ENCODE data around the gene INSIG2. TPM values are rescaled to one million over a fixed set of nuclear protein-coding genes. Genes with fewer than 3 reads are reported as not detected.

Gene INSIG2
- total and polyA plus RNA-seq, 9 of the 15 experiments (the other 6 are each of a cell fraction or from before 2014, with no cell fraction given): 1.5 to 34.2 (median 6.4) TPM

GRCh38 chr2:118124288-118124891 lies 36.1 kb downstream of the INSIG2 start:
- intact Hi-C loops (cut with micrococcal nuclease) (no loop called here), in situ Hi-C loops (cut with MboI) (no loop called here)
- no peak overlapping the region for H2AFZ ChIP-seq (ENCODE audit: low read depth, low read length)
- H3K9me3 ChIP-seq (replicated peaks; ENCODE audit: control insufficient read depth, insufficient read depth, low read depth, low read length): no peaks in the 10 kb centered on the region
- WGBS (ENCODE audit: insufficient coverage, low coverage, missing lambda C conversion rate): 3% methylated on average over 8 of the region's 8 CpGs
- BruUV-seq (replicated peaks): no TSS peak
- H3K4me1 ChIP-seq (replicated peaks in 1 of 2; ENCODE audit: control insufficient read depth in 2 of 2, insufficient read depth in 2 of 2, low read length in 2 of 2): no peaks in the 10 kb centered on the region
- H3K9me1 ChIP-seq (ENCODE audit: control insufficient read depth, insufficient read depth, low read length): no peaks in the 10 kb centered on the region
- H3K9ac ChIP-seq (ENCODE audit: insufficient read depth in 1 of 2, low read depth in 2 of 2, low read length in 2 of 2): no peak overlapping the region
- H3K27me3 ChIP-seq (ENCODE audit: control insufficient read depth in 2 of 2, insufficient read depth in 2 of 2, low read length in 2 of 2): peaks cover 8 to 10% of the 10 kb centered on the region in 2 experiments; a peak in 4 of 5 replicates
- H3K79me2 ChIP-seq (ENCODE audit: control insufficient read depth, insufficient read depth, low read length): no peaks in the 10 kb centered on the region
- H3K36me3 ChIP-seq (ENCODE audit: control insufficient read depth, insufficient read depth, low read length): no peaks in the 10 kb centered on the region
- H3K27ac ChIP-seq (ENCODE audit: extremely low read depth, low read depth, low read length): no peak overlapping the region
- no peak for ATAC-seq
- no peak overlapping the region for H3K4me2 ChIP-seq (ENCODE audit: insufficient read depth, low read length)
- CTCF ChIA-PET (ENCODE audit: low intra/inter-chr PET ratio): no interaction called here
- POLR2A ChIA-PET: no interaction called here
- no peaks in the 10 kb centered on the region for H4K20me1 ChIP-seq (replicated peaks; ENCODE audit: control insufficient read depth, insufficient read depth, low read length)
- no peak for TF ChIP-seq KAT8 (IDR thresholded peaks at IDR 0.05; ENCODE audit: low read depth)
- no peak for TF ChIP-seq KDM4B (IDR thresholded peaks at IDR 0.05; ENCODE audit: borderline replicate concordance in 2 of 2, low read depth in 1 of 2)
- no peak for TF ChIP-seq ZNF79 (CRISPR knock-in tag; IDR thresholded peaks at IDR 0.05; ENCODE audit: low read depth)
- TF ChIP-seq ATF1 (CRISPR knock-in tag; IDR thresholded peaks at IDR 0.05): no peak
- TF ChIP-seq ATF1 (tag; IDR thresholded peaks at IDR 0.05): no peak
- TF ChIP-seq KDM5B (IDR thresholded peaks at IDR 0.05; ENCODE audit: insufficient replicate concordance, low read depth, low read length): no peak
- DNase-seq (ENCODE audit: extremely low read depth in 1 of 4, low spot score in 3 of 4): no peak
- H3K4me3 ChIP-seq: no peak overlapping the region
- no peak for FAIRE-seq

DNA sequence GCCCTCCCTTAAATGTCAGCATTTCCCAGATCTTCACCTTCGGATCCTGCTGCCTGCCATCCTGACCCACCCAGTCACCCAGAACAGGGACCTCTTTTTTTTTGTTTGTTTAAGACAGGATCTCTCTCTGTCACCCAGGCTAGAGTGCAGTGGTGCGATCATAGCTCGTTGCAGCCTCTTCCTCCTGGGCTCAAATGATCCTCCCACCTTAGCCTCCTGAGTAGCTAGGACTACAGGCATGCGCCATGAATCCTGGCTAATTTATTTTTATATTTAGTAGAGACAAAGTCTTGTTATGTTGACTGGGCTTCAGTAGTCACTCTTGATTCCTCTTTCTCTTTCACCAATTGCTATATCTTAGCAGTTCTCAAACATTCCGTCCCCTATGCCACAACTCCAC lies 39.0 kb downstream of the INSIG2 start:
- ChIA-PET POLR2A (interaction anchor here (0.5 kb wide), 1 partner anchor 122 kb away, joined by 3 read pairs; no protein-coding TSS in a partner anchor), CTCF (ENCODE audit: low intra/inter-chr PET ratio) (no interaction called here)
- Histone ChIP-seq H2AFZ (ENCODE audit: low read depth, low read length) (no peak overlapping the region), H3K9ac (ENCODE audit: insufficient read depth in 1 of 2, low read depth in 2 of 2, low read length in 2 of 2) (no peak overlapping the region), H3K79me2 (ENCODE audit: control insufficient read depth, insufficient read depth, low read length) (no peaks in the 10 kb centered on the region), H3K4me2 (ENCODE audit: insufficient read depth, low read length) (no peak overlapping the region), H3K4me1 (replicated peaks in 1 of 2; ENCODE audit: control insufficient read depth in 2 of 2, insufficient read depth in 2 of 2, low read length in 2 of 2) (no peaks in the 10 kb centered on the region), H3K27me3 (ENCODE audit: control insufficient read depth in 2 of 2, insufficient read depth in 2 of 2, low read length in 2 of 2) (peaks cover 4 to 8% of the 10 kb centered on the region in 2 experiments; a peak in 2 of 5 replicates), H3K9me1 (ENCODE audit: control insufficient read depth, insufficient read depth, low read length) (no peaks in the 10 kb centered on the region), H3K4me3 (no peak overlapping the region), H4K20me1 (replicated peaks; ENCODE audit: control insufficient read depth, insufficient read depth, low read length) (no peaks in the 10 kb centered on the region), H3K36me3 (ENCODE audit: control insufficient read depth, insufficient read depth, low read length) (no peaks in the 10 kb centered on the region), H3K27ac (ENCODE audit: extremely low read depth, low read depth, low read length) (no peak overlapping the region), H3K9me3 (replicated peaks; ENCODE audit: control insufficient read depth, insufficient read depth, low read depth, low read length) (no peaks in the 10 kb centered on the region)
- no peak for ATAC-seq
- DNase-seq (ENCODE audit: extremely low read depth in 1 of 4, low spot score in 3 of 4): no peak
- FAIRE-seq: no peak
- 0% methylated on average over 3 of the region's 5 CpGs for WGBS (ENCODE audit: insufficient coverage, low coverage, missing lambda C conversion rate)
- intact Hi-C loops (cut with micrococcal nuclease) (no loop called here), in situ Hi-C loops (cut with MboI) (no loop called here)
- no TSS peak for BruUV-seq (replicated peaks)
- TF ChIP-seq ZSCAN32 (CRISPR knock-in tag; IDR thresholded peaks at IDR 0.05): no peak
- no peak for TF ChIP-seq HDAC6 (IDR thresholded peaks at IDR 0.05; ENCODE audit: low read depth, low read length)
- no peak for TF ChIP-seq SRF (CRISPR knock-in tag; IDR thresholded peaks at IDR 0.05)
- TF ChIP-seq GATAD2A (IDR thresholded peaks at IDR 0.05): no peak
- TF ChIP-seq POLR2H (tag; IDR thresholded peaks at IDR 0.05; ENCODE audit: low read depth): no peak
- TF ChIP-seq NFYB (IDR thresholded peaks at IDR 0.05; ENCODE audit: extremely low read depth, insufficient read length): no peak
- TF ChIP-seq KDM2B (CRISPR knock-in tag; IDR thresholded peaks at IDR 0.05): no peak
- TF ChIP-seq ZKSCAN1 (IDR thresholded peaks at IDR 0.05; ENCODE audit: low read depth, low read length): no peak
- TF ChIP-seq ZBTB7A (IDR thresholded peaks at IDR 0.05; ENCODE audit: borderline replicate concordance, control insufficient read depth, low read depth, low read length): no peak
- TF ChIP-seq MAFG (tag; conservative IDR thresholded peaks at IDR 0.05): no peak
- TF ChIP-seq, protein P1, sequence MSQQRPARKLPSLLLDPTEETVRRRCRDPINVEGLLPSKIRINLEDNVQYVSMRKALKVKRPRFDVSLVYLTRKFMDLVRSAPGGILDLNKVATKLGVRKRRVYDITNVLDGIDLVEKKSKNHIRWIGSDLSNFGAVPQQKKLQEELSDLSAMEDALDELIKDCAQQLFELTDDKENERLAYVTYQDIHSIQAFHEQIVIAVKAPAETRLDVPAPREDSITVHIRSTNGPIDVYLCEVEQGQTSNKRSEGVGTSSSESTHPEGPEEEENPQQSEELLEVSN (IDR thresholded peaks at IDR 0.05; ENCODE audit: borderline replicate concordance in 1 of 2, extremely low read depth in 1 of 2, insufficient read depth in 1 of 2, insufficient read length in 1 of 2, low read depth in 1 of 2, low read length in 1 of 2, poor library complexity in 1 of 2, severe bottlenecking in 1 of 2): no peak
